OCI-LY1 (cell line): ENCODE results near the gene SOCS7.

Experiments used
- CTCF ChIP-seq: fragments of 200-600 bp; sonication (generic), shearing (Covaris generic); IDR thresholded peaks from 2 replicates; pipeline ENCODE4 v1.5.1; 2017; ENCODE audit warnings: mild to moderate bottlenecking, antibody characterized with exemption, low read length, moderate library complexity, mixed read lengths
- EZH2 ChIP-seq: fragments of 200-600 bp; sonication (generic), shearing (Covaris generic); IDR thresholded peaks from 2 replicates; pipeline ENCODE4 v1.8.0; 2017; ENCODE audit warnings: borderline replicate concordance, mixed run types, mild to moderate bottlenecking, antibody characterized with exemption, low read length, moderate library complexity, mixed read lengths

GRCh38 chr17:38327936-38328335 is 23.7 kb upstream of the SOCS7 start:
- TF ChIP-seq CTCF (no peak), EZH2 (no peak)
